WTC11 (cell line): ENCODE measurements around the gene TCF7L2. TPM values are rescaled to one million over a fixed set of nuclear protein-coding genes. Genes with fewer than 3 reads are reported as not detected.

Experiments used
- ATAC-seq: fragments of 200-7000 bp; cut with Tn5 transposase; 2 replicates; pipeline ENCODE4 v1.10.0; 2021; ENCODE audit warnings: mild to moderate bottlenecking, moderate library complexity
- CTCF ChIA-PET: fragments of 300-600 bp; sonication (Branson Sonifier 250); formaldehyde crosslinking; loops from one replicate; lab custom pipeline; 2021; ENCODE audit warnings: antibody characterized with exemption; lab: Charles Lee
- POLR2A ChIA-PET: fragments of 350-600 bp; sonication (Branson Sonifier 250); formaldehyde crosslinking; loops from one replicate; lab custom pipeline; 2021; ENCODE audit warnings: antibody characterized with exemption; lab: Charles Lee
- DNase-seq: peaks from one replicate; pipeline ENCODE4 v3.0.0; 2021; ENCODE audit warnings: low spot score
- H3K27ac Mint-ChIP-seq: 2 replicates; pipeline ENCODE4 v1.8.0; 2021; ENCODE audit warnings: mixed read lengths
- H3K27me3 Mint-ChIP-seq: 2 replicates; pipeline ENCODE4 v1.8.0; 2021; ENCODE audit warnings: low read depth, mild to moderate bottlenecking, moderate library complexity, mixed read lengths
- H3K36me3 Mint-ChIP-seq: 2 replicates; pipeline ENCODE4 v1.8.0; 2021; ENCODE audit warnings: mixed read lengths
- H3K4me1 Mint-ChIP-seq: 2 replicates; pipeline ENCODE4 v1.8.0; 2022; ENCODE audit warnings: mixed read lengths
- H3K4me3 Mint-ChIP-seq: 2 replicates; pipeline ENCODE4 v1.8.0; 2021; ENCODE audit warnings: mild to moderate bottlenecking, moderate library complexity, mixed read lengths
- H3K9me3 Mint-ChIP-seq: 2 replicates; pipeline ENCODE4 v1.8.0; 2021; ENCODE audit warnings: mixed read lengths
- CREB1 ChIP-seq: sonication (generic); formaldehyde crosslinking; IDR thresholded peaks from 2 replicates; pipeline ENCODE4 v1.8.0; 2023; ENCODE audit warnings: mild to moderate bottlenecking, missing genetic modification reagents
- MYBL2 ChIP-seq: sonication (generic); formaldehyde crosslinking; IDR thresholded peaks from 2 replicates; pipeline ENCODE4 v1.8.1; 2023; ENCODE audit warnings: mild to moderate bottlenecking, moderate library complexity, missing genetic modification reagents
- NFE2L1 ChIP-seq: sonication (generic); formaldehyde crosslinking; IDR thresholded peaks from 2 replicates; pipeline ENCODE4 v1.8.1; 2023; ENCODE audit warnings: missing genetic modification reagents
- NR1H2 ChIP-seq: sonication (generic); formaldehyde crosslinking; IDR thresholded peaks from 2 replicates; pipeline ENCODE4 v1.9.0; 2021; ENCODE audit warnings: mild to moderate bottlenecking, moderate library complexity, missing genetic modification reagents
- RORB ChIP-seq: fragments of 250-450 bp; sonication (Bioruptor Pico); IDR thresholded peaks from 2 replicates; pipeline ENCODE4 v1.9.0; 2021; ENCODE audit warnings: mild to moderate bottlenecking
- ZNF121 ChIP-seq: sonication (generic); formaldehyde crosslinking; IDR thresholded peaks from 2 replicates; pipeline ENCODE4 v1.8.0; 2023; ENCODE audit warnings: missing genetic modification reagents
- ZNF317 ChIP-seq: sonication (generic); formaldehyde crosslinking; IDR thresholded peaks from 2 replicates; pipeline ENCODE4 v1.8.1; 2023; ENCODE audit warnings: low read depth, mild to moderate bottlenecking, moderate library complexity, missing genetic modification reagents, borderline replicate concordance
- ZNF425 ChIP-seq: fragments of 250-450 bp; sonication (Bioruptor Pico); conservative IDR thresholded peaks from 2 replicates; pipeline ENCODE4 v1.9.0; 2021; ENCODE audit warnings: mild to moderate bottlenecking
- total RNA-seq: library from RNA; stranded (reverse); gene quantifications from 3 replicates; pipeline ENCODE4 v1.2.3, GENCODE V29; 2021
- TF ChIP-seq, protein P1 (sequence below): sonication (generic); formaldehyde crosslinking; IDR thresholded peaks from 2 replicates; pipeline ENCODE4 v1.8.1; 2022; ENCODE audit warnings: low read depth, missing genetic modification reagents, borderline replicate concordance
- TF ChIP-seq, protein P2 (sequence below): sonication (generic); formaldehyde crosslinking; IDR thresholded peaks from 2 replicates; pipeline ENCODE4 v1.8.0; 2023; ENCODE audit warnings: missing genetic modification reagents, mild to moderate bottlenecking, borderline replicate concordance
- TF ChIP-seq, protein P3 (sequence below): sonication (generic); formaldehyde crosslinking; IDR thresholded peaks from 2 replicates; pipeline ENCODE4 v1.8.1; 2023; ENCODE audit warnings: mild to moderate bottlenecking, missing genetic modification reagents
- TF ChIP-seq, protein P4 (sequence below): fragments of 250-450 bp; sonication (Bioruptor Pico); IDR thresholded peaks from 2 replicates; pipeline ENCODE4 v1.9.0; 2021; ENCODE audit warnings: mild to moderate bottlenecking

The TCF7L2 gene
- total RNA-seq, 1 experiment from 2014 or later: 44.5 TPM

DNA sequence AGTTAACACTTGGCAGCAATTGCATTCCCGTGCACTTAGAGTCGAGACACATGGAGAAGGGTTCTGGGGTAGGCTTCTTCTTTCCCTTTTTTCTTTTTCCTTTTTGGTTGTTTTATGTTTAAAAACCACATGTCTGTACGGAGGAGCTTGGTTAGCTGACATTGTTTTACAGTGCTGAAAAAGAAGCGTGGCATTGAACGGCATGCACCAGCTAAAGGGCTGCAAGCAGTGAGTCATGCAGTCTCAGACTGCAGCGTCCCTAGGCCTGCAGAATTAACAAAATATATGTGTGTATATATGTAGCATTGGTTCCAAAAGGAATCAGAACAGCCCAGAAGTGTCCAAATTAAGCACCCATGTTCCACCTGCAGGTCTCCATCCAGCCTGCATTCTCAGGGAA lies 211.0 kb downstream of the TCF7L2 start (continued):
- no peak for TF ChIP-seq ZNF317
- TF ChIP-seq, all 79 proteins: peak for 0

DNA sequence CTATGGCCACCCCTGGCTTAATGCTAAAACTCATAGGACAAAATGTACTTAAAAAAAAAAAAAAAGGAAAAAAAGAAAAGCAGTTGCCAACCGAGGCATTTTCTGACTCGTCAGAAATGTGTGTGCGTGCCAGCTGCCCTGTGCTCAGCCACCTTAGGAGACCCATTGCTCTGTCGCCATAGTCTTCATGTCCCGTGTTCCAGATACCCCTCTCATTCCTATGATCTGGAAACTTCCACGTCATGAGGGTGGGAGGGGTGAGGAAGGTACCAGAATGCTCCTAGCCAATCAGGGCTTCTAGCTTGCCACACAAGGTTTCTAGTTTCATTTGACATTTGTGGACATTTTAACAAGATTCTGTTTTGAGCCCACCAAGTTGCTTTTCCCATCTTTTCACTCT lies 212.9 kb downstream of the TCF7L2 start:
- Mint-ChIP-seq H3K9me3 (no peaks in the 10 kb centered on the region), H3K4me3 (no peak overlapping the region), H3K36me3 (peaks cover 23% of the 10 kb centered on the region), H3K4me1 (peaks cover 80% of the 10 kb centered on the region), H3K27me3 (no peaks in the 10 kb centered on the region), H3K27ac (no peak overlapping the region)
- TF ChIP-seq, protein P1, sequence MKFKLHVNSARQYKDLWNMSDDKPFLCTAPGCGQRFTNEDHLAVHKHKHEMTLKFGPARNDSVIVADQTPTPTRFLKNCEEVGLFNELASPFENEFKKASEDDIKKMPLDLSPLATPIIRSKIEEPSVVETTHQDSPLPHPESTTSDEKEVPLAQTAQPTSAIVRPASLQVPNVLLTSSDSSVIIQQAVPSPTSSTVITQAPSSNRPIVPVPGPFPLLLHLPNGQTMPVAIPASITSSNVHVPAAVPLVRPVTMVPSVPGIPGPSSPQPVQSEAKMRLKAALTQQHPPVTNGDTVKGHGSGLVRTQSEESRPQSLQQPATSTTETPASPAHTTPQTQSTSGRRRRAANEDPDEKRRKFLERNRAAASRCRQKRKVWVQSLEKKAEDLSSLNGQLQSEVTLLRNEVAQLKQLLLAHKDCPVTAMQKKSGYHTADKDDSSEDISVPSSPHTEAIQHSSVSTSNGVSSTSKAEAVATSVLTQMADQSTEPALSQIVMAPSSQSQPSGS (CRISPR knock-in tag): no peak
- no peak for TF ChIP-seq CREB1 (CRISPR knock-in tag)
- TF ChIP-seq NR1H2 (CRISPR knock-in tag): no peak
- TF ChIP-seq ZNF121: no peak
- no peak for TF ChIP-seq NFE2L1 (CRISPR knock-in tag)
- TF ChIP-seq RORB (CRISPR knock-in tag): no peak
- TF ChIP-seq, protein P2, sequence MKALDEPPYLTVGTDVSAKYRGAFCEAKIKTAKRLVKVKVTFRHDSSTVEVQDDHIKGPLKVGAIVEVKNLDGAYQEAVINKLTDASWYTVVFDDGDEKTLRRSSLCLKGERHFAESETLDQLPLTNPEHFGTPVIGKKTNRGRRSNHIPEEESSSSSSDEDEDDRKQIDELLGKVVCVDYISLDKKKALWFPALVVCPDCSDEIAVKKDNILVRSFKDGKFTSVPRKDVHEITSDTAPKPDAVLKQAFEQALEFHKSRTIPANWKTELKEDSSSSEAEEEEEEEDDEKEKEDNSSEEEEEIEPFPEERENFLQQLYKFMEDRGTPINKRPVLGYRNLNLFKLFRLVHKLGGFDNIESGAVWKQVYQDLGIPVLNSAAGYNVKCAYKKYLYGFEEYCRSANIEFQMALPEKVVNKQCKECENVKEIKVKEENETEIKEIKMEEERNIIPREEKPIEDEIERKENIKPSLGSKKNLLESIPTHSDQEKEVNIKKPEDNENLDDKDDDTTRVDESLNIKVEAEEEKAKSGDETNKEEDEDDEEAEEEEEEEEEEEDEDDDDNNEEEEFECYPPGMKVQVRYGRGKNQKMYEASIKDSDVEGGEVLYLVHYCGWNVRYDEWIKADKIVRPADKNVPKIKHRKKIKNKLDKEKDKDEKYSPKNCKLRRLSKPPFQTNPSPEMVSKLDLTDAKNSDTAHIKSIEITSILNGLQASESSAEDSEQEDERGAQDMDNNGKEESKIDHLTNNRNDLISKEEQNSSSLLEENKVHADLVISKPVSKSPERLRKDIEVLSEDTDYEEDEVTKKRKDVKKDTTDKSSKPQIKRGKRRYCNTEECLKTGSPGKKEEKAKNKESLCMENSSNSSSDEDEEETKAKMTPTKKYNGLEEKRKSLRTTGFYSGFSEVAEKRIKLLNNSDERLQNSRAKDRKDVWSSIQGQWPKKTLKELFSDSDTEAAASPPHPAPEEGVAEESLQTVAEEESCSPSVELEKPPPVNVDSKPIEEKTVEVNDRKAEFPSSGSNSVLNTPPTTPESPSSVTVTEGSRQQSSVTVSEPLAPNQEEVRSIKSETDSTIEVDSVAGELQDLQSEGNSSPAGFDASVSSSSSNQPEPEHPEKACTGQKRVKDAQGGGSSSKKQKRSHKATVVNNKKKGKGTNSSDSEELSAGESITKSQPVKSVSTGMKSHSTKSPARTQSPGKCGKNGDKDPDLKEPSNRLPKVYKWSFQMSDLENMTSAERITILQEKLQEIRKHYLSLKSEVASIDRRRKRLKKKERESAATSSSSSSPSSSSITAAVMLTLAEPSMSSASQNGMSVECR: no peak
- TF ChIP-seq, protein P3, sequence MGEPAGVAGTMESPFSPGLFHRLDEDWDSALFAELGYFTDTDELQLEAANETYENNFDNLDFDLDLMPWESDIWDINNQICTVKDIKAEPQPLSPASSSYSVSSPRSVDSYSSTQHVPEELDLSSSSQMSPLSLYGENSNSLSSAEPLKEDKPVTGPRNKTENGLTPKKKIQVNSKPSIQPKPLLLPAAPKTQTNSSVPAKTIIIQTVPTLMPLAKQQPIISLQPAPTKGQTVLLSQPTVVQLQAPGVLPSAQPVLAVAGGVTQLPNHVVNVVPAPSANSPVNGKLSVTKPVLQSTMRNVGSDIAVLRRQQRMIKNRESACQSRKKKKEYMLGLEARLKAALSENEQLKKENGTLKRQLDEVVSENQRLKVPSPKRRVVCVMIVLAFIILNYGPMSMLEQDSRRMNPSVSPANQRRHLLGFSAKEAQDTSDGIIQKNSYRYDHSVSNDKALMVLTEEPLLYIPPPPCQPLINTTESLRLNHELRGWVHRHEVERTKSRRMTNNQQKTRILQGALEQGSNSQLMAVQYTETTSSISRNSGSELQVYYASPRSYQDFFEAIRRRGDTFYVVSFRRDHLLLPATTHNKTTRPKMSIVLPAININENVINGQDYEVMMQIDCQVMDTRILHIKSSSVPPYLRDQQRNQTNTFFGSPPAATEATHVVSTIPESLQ (CRISPR knock-in tag): no peak
- no peak for TF ChIP-seq ZNF425 (CRISPR knock-in tag)
- TF ChIP-seq MYBL2 (CRISPR knock-in tag): no peak
- TF ChIP-seq, protein P4, sequence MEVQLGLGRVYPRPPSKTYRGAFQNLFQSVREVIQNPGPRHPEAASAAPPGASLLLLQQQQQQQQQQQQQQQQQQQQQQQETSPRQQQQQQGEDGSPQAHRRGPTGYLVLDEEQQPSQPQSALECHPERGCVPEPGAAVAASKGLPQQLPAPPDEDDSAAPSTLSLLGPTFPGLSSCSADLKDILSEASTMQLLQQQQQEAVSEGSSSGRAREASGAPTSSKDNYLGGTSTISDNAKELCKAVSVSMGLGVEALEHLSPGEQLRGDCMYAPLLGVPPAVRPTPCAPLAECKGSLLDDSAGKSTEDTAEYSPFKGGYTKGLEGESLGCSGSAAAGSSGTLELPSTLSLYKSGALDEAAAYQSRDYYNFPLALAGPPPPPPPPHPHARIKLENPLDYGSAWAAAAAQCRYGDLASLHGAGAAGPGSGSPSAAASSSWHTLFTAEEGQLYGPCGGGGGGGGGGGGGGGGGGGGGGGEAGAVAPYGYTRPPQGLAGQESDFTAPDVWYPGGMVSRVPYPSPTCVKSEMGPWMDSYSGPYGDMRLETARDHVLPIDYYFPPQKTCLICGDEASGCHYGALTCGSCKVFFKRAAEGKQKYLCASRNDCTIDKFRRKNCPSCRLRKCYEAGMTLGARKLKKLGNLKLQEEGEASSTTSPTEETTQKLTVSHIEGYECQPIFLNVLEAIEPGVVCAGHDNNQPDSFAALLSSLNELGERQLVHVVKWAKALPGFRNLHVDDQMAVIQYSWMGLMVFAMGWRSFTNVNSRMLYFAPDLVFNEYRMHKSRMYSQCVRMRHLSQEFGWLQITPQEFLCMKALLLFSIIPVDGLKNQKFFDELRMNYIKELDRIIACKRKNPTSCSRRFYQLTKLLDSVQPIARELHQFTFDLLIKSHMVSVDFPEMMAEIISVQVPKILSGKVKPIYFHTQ (CRISPR knock-in tag): no peak
- no peak for ATAC-seq
- POLR2A ChIA-PET: no interaction called here
- CTCF ChIA-PET: no interaction called here
- DNase-seq: no peak
